GM19372 (cell line): ENCODE data around the gene KIAA1217.

Source experiments
- ATAC-seq: cut with Tn5 transposase; IDR thresholded peaks from one replicate; pipeline ENCODE4 v1.9.1; 2021; ENCODE audit warnings: mild to moderate bottlenecking, low read depth, moderate library complexity; ENCODE audit not compliant: unreplicated experiment

Gene KIAA1217

GRCh38 chr10:24355056-24355688 is 146.2 kb downstream of the KIAA1217 start:
- ATAC-seq, result no peak

DNA sequence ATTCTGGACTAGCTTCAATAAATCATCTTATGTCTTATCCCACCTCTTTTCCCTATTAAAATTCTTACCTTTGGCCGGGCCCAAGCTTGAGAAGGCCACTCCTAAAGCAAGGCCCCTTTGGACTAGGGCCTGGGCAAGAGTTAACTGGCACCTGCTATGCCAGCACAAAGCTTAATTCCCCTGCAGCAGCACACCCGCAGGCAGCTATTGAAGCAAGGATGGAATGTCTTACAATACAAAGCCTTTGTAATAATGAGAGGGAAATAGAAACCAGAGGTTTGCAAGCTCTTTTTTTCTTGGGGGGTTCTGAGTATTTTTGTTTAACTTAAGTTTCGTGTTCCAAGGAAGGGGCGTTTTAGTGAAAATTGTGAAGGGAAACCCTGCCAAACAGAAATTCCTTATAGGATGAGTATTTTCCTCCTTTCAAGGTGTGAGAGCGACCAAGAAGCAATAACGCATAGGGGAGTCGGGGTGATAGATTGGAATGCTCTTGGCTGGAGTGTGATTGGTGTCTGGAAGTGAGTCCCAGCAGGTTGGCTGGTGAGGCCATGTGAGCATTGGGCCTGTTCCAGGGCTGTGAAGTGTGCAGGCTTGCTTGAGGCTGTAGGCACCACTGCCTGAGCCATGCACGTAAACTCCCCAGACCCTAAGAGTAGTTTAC is 148.5 kb downstream of the KIAA1217 start:
- ATAC-seq, result no peak

DNA sequence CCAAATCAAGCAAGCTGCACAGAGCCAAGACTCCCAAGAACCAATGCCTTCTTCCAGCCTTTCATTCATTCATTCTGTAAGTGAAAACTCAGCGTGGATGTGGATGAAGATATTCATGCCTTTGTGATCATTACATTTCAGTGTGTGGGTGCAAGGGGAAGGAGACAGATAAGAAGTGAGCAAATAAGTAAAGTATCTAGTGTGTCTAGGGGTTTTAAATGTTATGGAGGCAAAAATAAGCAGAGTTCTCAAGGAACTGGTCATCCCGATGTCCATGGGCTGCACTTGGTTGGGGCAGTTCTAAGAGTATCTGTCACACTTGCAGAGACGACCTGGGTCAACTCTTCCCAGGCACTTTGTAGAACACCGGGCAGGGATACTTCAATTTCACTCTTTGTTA is 149.1 kb downstream of the KIAA1217 start:
- ATAC-seq, result no peak

- ATAC-seq, result no peak
Observed at GRCh38 chr10:24360282-24361127, 151.6 kb downstream of the KIAA1217 start.

GRCh38 chr10:24363070-24363469 is 154.1 kb downstream of the KIAA1217 start:
- no peak for ATAC-seq

DNA sequence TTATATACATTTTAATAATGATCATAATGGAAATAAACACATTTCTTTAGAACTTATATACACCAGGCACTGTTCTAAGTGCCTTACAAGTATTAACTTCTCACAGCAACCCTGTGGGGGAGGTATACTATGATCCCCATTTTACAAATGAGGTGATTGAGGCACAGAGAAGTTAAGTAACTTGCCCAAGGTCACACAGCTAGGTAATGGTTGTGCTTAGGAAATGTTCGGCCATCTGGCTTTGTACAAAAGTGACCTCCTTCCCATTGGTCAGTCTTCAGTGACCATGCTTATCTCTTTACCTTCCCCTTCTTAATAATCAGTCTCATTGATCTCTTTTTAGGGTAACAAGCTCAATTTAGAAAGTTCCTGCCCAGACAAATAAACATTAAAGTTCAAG is 158.8 kb downstream of the KIAA1217 start:
- ATAC-seq, result no peak

DNA sequence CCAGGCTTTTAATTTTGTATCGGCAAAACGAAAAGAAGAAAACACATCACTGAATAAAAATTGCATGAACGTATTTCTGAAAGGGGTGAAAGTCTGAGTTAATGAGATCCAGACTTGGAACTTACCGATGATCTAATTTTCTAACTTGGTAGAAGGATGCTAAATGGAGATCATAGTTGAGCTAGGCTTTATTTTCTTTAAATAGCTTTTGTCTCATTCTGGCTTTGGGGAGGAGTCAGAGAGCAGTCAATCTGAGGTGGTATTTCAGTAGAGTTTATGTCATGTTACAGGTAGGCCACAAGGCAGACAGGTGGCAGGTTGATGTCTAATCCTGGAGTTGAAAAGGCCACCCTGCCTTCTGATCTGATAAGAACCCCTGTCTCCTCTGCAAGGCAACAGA is 161.9 kb downstream of the KIAA1217 start:
- no peak for ATAC-seq

- no peak for ATAC-seq
Observed at GRCh38 chr10:24371396-24371795, 162.5 kb downstream of the KIAA1217 start.

DNA sequence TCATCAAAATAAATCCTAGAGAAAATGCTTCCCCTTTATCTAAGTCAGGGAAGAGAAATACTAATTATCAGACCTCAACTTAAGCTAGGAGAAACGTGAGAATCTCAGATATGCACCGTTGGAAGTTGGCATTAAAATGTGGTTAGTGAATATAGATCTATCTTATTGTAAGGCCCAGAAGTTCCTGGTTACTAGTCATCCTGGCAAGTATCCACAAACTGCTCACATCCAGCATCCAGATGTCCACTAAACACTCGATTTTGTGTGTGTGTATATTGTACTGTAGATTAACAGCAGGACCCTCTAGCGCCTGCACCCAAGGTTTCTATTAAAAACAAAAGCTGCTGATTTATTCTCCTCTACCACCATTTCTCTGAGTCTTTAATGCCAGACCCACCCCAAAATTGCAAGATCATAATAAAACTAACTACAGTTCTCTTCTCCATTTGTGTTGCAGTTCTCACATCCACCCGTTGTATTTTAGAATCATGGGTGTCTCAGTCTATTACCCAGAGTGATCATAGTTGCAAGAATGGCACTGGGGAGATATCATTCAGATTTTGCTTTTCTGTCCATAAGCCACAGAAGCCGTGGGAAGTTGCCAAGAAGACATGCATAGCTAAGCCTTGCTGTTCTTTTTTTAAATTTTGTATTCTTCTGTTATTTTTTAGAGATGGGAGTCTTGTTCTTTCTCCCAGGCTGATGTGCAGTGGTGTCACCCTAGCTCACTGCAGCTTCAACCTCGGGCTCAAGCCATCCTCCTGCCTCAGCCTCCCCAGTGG is 165.4 kb downstream of the KIAA1217 start:
- ATAC-seq, result no peak

DNA sequence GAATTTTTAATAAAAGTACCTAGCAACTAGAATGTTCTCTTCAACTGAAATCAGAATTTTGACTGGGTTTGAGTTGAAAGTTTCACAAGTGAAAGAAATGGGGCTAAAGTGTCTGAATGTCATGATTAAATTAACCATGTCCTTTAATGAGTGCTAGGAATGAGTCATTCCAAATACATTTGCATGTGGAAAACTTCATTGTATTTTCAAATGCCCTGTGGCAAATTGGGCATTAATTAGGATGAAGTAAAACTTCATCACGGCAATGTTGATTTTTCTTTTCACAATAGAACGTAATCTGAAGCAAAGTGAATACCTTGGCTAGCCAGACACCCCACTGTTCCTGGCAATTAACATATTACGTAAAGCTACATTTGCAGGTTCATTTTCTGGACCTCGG is 166.6 kb downstream of the KIAA1217 start:
- no peak for ATAC-seq

- ATAC-seq, result no peak
Observed at GRCh38 chr10:24376731-24377130, 167.8 kb downstream of the KIAA1217 start.

DNA sequence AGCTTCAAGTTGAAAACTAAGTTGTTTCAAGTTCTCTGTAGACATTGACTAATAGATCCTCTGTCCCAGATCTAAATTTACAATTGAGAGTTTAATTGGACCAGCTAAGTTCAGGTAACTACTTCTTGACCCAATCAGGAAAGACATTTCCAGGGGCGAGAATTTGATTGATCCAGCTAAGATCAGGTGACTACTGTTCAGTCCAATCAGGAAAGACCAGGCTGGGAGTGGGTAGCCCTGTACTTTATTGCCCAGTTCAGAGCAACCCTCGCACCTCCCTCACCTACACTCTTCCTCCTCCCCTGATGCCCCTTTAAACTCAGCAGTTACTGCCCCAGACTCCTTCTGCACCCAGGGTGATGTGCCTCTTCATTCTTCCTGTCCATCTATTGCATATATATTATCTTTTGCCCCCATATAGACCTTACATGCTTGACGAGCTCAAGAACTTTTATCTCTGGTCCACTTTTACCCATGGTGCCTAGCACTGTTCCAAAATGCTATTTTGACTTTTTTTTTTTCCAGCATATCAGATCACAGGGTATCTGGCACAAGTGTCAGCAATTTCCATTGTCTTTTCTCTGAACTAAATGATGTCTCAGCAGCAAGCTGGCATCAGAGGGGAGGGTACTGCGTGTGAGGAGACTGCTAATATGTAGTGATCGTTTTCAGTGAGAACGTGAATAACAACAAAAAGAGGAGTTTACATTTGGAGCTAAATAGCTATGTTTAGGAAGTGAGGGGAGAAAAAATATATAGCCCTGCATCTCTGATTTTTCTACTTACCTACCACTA is 169.4 kb downstream of the KIAA1217 start:
- ATAC-seq, result no peak

DNA sequence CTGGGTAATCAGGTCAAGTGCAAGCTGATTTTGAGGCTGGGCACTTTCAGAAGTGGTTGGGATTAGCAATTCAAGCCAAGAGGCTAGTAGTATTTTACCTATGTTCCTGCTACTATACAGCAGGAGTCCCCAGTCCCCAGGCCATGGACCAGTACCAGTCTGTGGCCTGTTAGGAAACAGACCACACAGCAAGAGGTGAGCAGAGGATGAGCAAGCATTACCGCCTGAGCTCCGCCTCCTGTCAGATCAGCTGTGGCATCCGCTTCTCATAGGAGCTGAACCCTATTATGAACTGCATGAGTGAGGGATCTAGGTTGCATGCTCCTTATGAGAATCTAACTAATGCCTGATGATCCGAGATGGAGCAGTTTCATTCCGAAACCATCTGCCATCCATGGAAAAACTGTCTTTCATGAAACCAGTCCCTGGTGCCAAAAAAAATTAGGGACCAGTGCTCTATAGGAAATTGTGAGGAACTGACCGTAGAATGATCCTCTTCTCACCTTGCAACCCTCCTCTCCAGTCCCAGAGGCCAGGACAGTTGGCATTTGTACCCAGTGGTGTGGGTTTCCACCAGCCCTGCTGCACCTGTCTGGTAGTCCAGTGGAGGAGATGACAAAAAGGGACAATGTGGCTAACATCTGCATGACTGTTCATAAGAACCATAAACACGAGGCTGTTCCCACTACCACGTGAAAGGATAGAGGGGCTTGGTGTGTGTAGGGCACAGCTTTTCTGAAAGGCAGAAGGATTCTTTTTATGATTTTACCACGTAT is 172.5 kb downstream of the KIAA1217 start:
- ATAC-seq, result no peak

DNA sequence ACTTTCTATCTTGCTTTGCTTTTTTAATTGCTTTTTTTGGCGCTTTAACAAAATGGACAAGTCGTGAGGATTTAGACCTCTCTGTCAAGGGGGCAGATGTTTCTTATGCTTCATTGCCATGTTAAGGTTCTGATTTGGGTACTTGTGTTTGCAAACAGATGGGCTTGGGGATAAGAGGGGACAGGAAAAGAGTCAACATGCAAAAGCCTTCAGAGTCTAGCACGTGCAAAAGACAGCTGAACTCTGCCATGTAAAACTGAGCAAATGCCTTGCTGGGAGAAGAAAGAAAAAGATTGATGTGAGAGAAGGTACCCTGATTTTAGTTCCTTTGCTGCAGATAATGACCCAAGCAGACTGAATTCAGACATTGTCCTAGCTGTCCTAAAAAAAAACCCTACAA is 173.1 kb downstream of the KIAA1217 start:
- ATAC-seq, result no peak

GRCh38 chr10:24382596-24382978 is 173.6 kb downstream of the KIAA1217 start:
- no peak for ATAC-seq

DNA sequence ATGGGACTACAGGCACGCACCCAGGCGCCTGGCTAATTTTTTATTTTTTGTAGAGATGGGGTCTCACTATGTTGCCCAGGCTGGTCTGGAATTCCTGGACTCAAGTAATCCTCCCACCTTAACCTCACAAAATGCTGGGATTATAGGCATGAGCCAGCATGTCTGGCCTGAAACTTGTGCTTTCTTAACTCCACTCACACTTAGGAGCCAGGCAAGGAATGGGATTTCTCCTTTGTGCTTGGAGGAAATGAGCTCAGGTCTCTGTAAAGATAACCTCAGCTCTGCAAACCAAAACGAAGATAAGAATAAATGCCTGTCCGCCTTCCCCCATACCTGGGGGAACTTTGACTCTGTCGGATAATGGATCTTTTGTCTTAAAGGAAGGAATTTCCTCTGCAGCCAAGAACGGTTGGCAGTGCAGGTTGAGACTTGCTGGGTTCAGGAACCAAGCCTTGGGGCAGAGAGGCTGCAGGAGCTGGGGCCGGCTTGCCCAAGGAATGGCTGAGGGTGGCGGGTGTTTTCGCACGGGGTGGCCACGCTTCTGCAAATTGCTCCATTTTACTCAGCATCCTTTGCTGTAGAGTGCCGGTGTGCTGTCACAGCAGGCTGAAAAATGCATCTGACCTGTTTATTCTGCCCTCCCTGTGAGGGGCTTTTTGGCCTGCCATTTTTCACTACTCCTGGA is 174.2 kb downstream of the KIAA1217 start:
- peak; percentile 56 for ATAC-seq

DNA sequence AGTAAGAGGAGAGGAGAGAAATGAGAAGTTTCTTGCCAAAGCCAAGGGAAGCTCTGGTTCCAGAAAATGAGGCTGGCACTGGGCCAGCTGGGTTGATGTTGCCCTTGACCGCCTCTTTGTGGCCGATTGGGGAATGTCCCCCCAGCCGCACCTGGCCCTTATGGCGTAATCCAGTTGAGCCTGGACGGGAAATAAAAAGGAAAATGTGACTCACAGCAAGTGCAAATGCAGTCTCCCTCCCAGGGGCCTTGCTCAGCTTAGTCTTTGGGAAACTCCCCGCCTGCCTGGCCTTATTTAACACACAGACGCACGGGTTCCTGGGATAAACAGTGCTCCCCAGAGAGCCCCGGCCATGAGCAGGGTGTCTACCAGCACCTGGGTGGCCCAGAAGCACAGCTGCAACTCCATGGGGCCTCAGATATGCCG is 174.8 kb downstream of the KIAA1217 start:
- peak; percentile 80 for ATAC-seq

DNA sequence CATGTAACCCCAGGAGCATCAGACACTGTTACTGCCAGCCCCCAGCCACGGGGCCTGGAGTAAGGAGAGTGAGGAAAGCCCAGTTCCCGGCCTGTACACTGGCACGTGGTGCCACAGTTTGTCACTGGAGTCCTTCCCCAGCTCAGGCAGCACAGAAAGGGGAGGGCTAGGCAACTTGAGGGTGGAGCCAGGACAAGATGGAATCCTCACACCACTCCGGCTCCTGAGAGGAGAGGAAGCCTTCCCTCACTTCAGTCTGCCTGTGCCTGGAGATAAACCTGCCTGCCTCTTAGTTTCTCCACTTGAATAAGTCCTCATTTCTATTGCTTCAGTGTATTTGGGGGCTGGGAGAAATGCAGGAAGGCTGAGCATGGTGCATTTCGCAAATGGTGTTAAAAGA is 176.0 kb downstream of the KIAA1217 start:
- no peak for ATAC-seq

DNA sequence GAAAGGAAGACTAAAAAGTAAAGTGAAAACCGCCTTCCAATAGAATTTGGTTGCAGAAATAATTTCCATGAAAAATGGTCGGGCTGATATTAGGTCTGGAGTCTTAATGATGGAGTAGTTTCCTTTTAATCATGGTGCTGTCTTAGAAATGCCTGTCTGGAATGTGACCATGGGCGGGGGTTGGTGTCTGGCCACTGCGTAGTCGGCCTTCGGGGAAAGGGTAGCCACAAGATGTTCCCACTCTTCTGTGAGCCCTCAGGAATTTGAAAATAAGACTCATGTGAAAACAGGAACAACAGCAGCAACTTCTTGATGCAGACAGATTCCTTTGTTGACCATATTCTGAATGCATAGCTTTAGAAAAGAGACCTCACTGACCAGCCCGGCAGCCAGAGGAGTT is 176.8 kb downstream of the KIAA1217 start:
- ATAC-seq, result no peak
